NCI-H1694 treated with DMSO at 0.1 percent for 48 hours (cell line): ENCODE results near the gene SKIC2.

Experiments
- DNase-seq: peaks from one replicate; lab custom pipeline; 2025; lab: John Stamatoyannopoulos, UW

The SKIC2 gene

GRCh38 chr6:31945507-31946369 is 13.2 kb upstream of the SKIC2 start, which contains the start of gene CFB:
Gene CFB, plus strand, starts transcription at chr6:31946095. Its CDS starts 127 bp downstream, at chr6:31946222.
- DNase-seq: no peak

GRCh38 chr6:31946370-31946885 is 12.5 kb upstream of the SKIC2 start:
- DNase-seq: no peak

- no peak for DNase-seq
These were observed 11.8 kb upstream of the SKIC2 start for GRCh38 chr6:31947070-31947675.

GRCh38 chr6:31947864-31948263 is 11.1 kb upstream of the SKIC2 start:
- no peak for DNase-seq

GRCh38 chr6:31948306-31948705 is 10.7 kb upstream of the SKIC2 start:
- DNase-seq: no peak

- DNase-seq: no peak
These were observed 10.1 kb upstream of the SKIC2 start for GRCh38 chr6:31948753-31949413.

- no peak for DNase-seq
These were observed 8.9 kb upstream of the SKIC2 start for GRCh38 chr6:31949926-31950548.

- DNase-seq: no peak
These were observed 6.7 kb upstream of the SKIC2 start for GRCh38 chr6:31952140-31952805.

- no peak for DNase-seq
These were observed 6.1 kb upstream of the SKIC2 start for GRCh38 chr6:31952890-31953289.

- DNase-seq: no peak
These were observed 4.5 kb upstream of the SKIC2 start for GRCh38 chr6:31954511-31954910.

GRCh38 chr6:31956796-31957195 is 2.2 kb upstream of the SKIC2 start:
- DNase-seq: no peak

GRCh38 chr6:31958412-31958740 is 599 bp upstream of the SKIC2 start:
- no peak for DNase-seq

- no peak for DNase-seq
These were observed 2.6 kb downstream of the SKIC2 start for GRCh38 chr6:31961616-31962015.

- no peak for DNase-seq
These were observed 4.9 kb downstream of the SKIC2 start for GRCh38 chr6:31963921-31964320.

GRCh38 chr6:31965700-31966099 is 6.7 kb downstream of the SKIC2 start:
- DNase-seq: no peak

GRCh38 chr6:31966506-31966905 is 7.5 kb downstream of the SKIC2 start:
- DNase-seq: no peak

GRCh38 chr6:31966997-31967925 is 8.3 kb downstream of the SKIC2 start:
- DNase-seq: no peak

- no peak for DNase-seq
These were observed 8.9 kb downstream of the SKIC2 start for GRCh38 chr6:31967926-31968320.

GRCh38 chr6:31968326-31968725 is 9.4 kb downstream of the SKIC2 start:
- DNase-seq: no peak

GRCh38 chr6:31968791-31969711 is 10.1 kb downstream of the SKIC2 start:
- DNase-seq: no peak
